ENCODE data around the gene MFSD6. TPM values are rescaled to one million over a fixed set of nuclear protein-coding genes. Genes with fewer than 3 reads are reported as not detected.
A peak's percentile ranks its signal among the peaks of the same experiment; 100 is the strongest.

Gene MFSD6
- total RNA-seq, 1 experiment from 2014 or later = 20.9 TPM

DNA sequence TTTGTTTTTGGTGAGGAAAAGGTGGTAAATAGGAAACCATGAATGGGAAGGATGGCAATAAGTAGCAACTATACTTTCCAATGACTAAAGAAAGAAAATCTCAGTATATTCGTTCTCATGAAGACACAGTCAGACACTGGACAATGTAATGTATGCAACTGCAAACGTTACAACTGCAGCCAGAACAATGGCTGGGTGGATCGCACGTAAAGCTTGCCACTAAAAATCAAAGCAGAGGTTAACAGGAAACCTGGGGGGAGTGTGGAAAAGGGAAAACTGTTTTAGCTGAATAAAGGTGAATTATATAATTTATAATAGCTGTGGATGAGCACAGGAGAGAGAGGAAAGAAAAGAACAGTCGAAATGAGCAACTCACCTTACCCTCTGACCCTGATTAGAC lies 93.1 kb downstream of the MFSD6 start:
- no peaks in the 10 kb centered on the region for H4K20me1 ChIP-seq (ENCODE audit: low read length)
- TSS peak; percentile 38 for BruUV-seq (replicated peaks)
- H3K4me1 ChIP-seq (ENCODE audit: insufficient read depth, low read length) = peaks cover 15% of the 10 kb centered on the region
- H3K9me3 ChIP-seq (ENCODE audit: low read length) = no peaks in the 10 kb centered on the region
- no peak overlapping the region for H3K27ac ChIP-seq (ENCODE audit: low read length)
- ATAC-seq (peak; percentile 12; the same call in 1 of the 2 replicates), DNase-seq (no peak)
- CTCF ChIA-PET = interaction anchor here (0.5 kb wide), 1 partner anchor 22 kb away, joined by 3 read pairs; no protein-coding TSS in a partner anchor
- POLR2A ChIA-PET (ENCODE audit: unreplicated experiment) = no interaction called here
- no peak overlapping the region for H2AFZ ChIP-seq (ENCODE audit: low read length)
- no peaks in the 10 kb centered on the region for H3K9me2 ChIP-seq (replicated peaks; ENCODE audit: low read length)
- H3F3A ChIP-seq (ENCODE audit: low read length, unreplicated experiment) = no peaks in the 10 kb centered on the region
- no peaks in the 10 kb centered on the region; the same call in 1 of the 2 replicates for H3K36me3 ChIP-seq (ENCODE audit: low read depth, low read length)
- intact Hi-C loops (cut with micrococcal nuclease) = no loop called here
- no peak overlapping the region for H3K4me2 ChIP-seq (ENCODE audit: low read length)
- no peak overlapping the region for H3K4me3 ChIP-seq (ENCODE audit: low read length)
- H3K27me3 ChIP-seq (ENCODE audit: low read length) = no peaks in the 10 kb centered on the region
- H3K79me2 ChIP-seq (ENCODE audit: low read length) = no peaks in the 10 kb centered on the region
- TF ChIP-seq EZH2 (IDR thresholded peaks at IDR 0.05; ENCODE audit: low read length, unreplicated experiment) (no peak), CTCF (conservative IDR thresholded peaks at IDR 0.05; ENCODE audit: low read depth, low read length) (no peak), EZH2phosphoT487 (IDR thresholded peaks at IDR 0.05; ENCODE audit: borderline replicate concordance, low read length) (no peak)
- no peak overlapping the region for H3K9ac ChIP-seq (ENCODE audit: low read length)

GRCh38 chr2:190501702-190502407 lies 93.7 kb downstream of the MFSD6 start:
- peak; percentile 71 for ATAC-seq

More at GRCh38 chr2:190501702-190502407, 93.7 kb downstream of the MFSD6 start:
- no peak for DNase-seq
- Histone ChIP-seq H3K9me3 (ENCODE audit: low read length) (no peaks in the 10 kb centered on the region), H3K4me1 (ENCODE audit: insufficient read depth, low read length) (peaks cover 15% of the 10 kb centered on the region), H3K4me2 (ENCODE audit: low read length) (no peak overlapping the region), H3K9ac (ENCODE audit: low read length) (no peak overlapping the region), H3K27me3 (ENCODE audit: low read length) (no peaks in the 10 kb centered on the region), H2AFZ (ENCODE audit: low read length) (no peak overlapping the region), H3K79me2 (ENCODE audit: low read length) (no peaks in the 10 kb centered on the region), H3K9me2 (replicated peaks; ENCODE audit: low read length) (no peaks in the 10 kb centered on the region), H3F3A (ENCODE audit: low read length, unreplicated experiment) (no peaks in the 10 kb centered on the region), H4K20me1 (ENCODE audit: low read length) (no peaks in the 10 kb centered on the region), H3K36me3 (ENCODE audit: low read depth, low read length) (no peaks in the 10 kb centered on the region; the same call in none of the 2 replicates), H3K27ac (ENCODE audit: low read length) (no peak overlapping the region), H3K4me3 (ENCODE audit: low read length) (no peak overlapping the region)
- CTCF ChIA-PET = no interaction called here
- TF ChIP-seq CTCF (conservative IDR thresholded peaks at IDR 0.05; ENCODE audit: low read depth, low read length) = no peak
- no peak for TF ChIP-seq EZH2 (IDR thresholded peaks at IDR 0.05; ENCODE audit: low read length, unreplicated experiment)
- no peak for TF ChIP-seq EZH2phosphoT487 (IDR thresholded peaks at IDR 0.05; ENCODE audit: borderline replicate concordance, low read length)
- POLR2A ChIA-PET (ENCODE audit: unreplicated experiment) = no interaction called here
- BruUV-seq (replicated peaks) = no TSS peak
- intact Hi-C loops (cut with micrococcal nuclease) = no loop called here

Data from PC-3 (cell line).